Ishikawa (cell line): ENCODE results near the gene IP6K1.

Experiments
- CEBPB ChIP-seq: IDR thresholded peaks from 2 replicates; pipeline ENCODE4 v1.6.1; 2012
- CREB1 ChIP-seq: IDR thresholded peaks from 2 replicates; pipeline ENCODE4 v1.6.1; 2012; ENCODE audit warnings: low read depth
- EGR1 ChIP-seq: IDR thresholded peaks from 2 replicates; pipeline ENCODE4 v1.6.1; 2012
- EP300 ChIP-seq: IDR thresholded peaks from 2 replicates; pipeline ENCODE4 v1.6.1; 2012; ENCODE audit warnings: borderline replicate concordance
- FOXM1 ChIP-seq: IDR thresholded peaks from 2 replicates; pipeline ENCODE4 v1.6.1; 2012; ENCODE audit warnings: low read depth, borderline replicate concordance
- MAX ChIP-seq: IDR thresholded peaks from 2 replicates; pipeline ENCODE4 v1.6.1; 2012
- NFIC ChIP-seq: IDR thresholded peaks from 2 replicates; pipeline ENCODE4 v1.6.1; 2012
- RAD21 ChIP-seq: IDR thresholded peaks from 2 replicates; pipeline ENCODE4 v1.6.1; 2012; ENCODE audit warnings: low read depth
- TAF1 ChIP-seq: IDR thresholded peaks from 2 replicates; pipeline ENCODE4 v1.6.1; 2012; ENCODE audit warnings: low read depth, mild to moderate bottlenecking
- TCF12 ChIP-seq: IDR thresholded peaks from 2 replicates; pipeline ENCODE4 v1.6.1; 2012; ENCODE audit warnings: low read depth
- TEAD4 ChIP-seq: IDR thresholded peaks from 2 replicates; pipeline ENCODE4 v1.6.1; 2012
- USF1 ChIP-seq: IDR thresholded peaks from 2 replicates; pipeline ENCODE4 v1.6.1; 2012
- YY1 ChIP-seq: IDR thresholded peaks from 2 replicates; pipeline ENCODE4 v1.6.1; 2012; ENCODE audit warnings: low read depth
- ZBTB7A ChIP-seq: IDR thresholded peaks from 2 replicates; pipeline ENCODE4 v1.6.1; 2012; ENCODE audit warnings: low read depth
- TF ChIP-seq, protein P1 (sequence below): IDR thresholded peaks from 2 replicates; pipeline ENCODE4 v1.6.1; 2012; ENCODE audit warnings: low read depth, mild to moderate bottlenecking

The IP6K1 gene

DNA sequence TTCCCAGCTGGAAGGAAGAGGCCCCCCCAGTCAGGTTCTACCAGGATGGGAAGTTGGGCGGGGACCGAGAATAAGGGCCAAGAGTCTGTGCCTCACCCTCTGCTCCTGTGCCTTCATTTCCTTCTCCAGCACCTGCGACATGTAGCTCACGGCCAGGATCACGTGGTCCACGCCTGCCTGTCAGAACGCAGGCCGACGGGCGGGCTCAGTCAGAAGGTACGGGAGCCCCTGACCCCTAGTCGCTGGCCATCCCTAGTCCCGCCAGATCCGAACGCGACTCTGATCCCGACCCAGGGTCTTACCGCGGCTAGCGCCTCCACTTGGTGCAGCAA, 63.1 kb downstream of the IP6K1 start:
- TF ChIP-seq CEBPB (no peak), USF1 (peak; percentile 92), MAX (peak; percentile 64; the same call in 1 of the 2 replicates)

DNA sequence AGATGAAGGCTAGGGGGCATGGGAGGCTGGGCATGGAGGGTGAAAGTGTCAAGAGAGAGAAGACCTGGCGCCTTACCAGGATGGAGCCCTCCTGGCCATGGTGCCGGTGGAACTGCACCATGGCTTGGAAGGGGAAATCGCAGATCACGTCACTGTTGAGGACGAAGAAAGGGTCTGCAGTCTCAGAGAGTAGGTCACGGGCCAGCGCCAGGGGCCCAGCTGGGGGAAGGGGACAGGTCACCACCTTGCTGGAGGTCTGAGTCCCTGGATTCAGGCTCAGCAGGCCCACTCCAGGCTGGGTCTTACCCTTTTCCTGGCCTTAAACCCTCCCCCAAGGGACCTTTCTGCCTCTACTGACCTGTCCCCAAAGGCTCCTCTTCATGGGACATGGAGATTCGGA, 63.4 kb downstream of the IP6K1 start:
- TF ChIP-seq MAX (no peak), CREB1 (no peak), YY1 (no peak), NFIC (no peak), EP300 (no peak), TCF12 (no peak), USF1 (no peak), FOXM1 (no peak), ZBTB7A (no peak), TAF1 (no peak), CEBPB (no peak), EGR1 (no peak), TEAD4 (no peak)
- TF ChIP-seq, protein P1, sequence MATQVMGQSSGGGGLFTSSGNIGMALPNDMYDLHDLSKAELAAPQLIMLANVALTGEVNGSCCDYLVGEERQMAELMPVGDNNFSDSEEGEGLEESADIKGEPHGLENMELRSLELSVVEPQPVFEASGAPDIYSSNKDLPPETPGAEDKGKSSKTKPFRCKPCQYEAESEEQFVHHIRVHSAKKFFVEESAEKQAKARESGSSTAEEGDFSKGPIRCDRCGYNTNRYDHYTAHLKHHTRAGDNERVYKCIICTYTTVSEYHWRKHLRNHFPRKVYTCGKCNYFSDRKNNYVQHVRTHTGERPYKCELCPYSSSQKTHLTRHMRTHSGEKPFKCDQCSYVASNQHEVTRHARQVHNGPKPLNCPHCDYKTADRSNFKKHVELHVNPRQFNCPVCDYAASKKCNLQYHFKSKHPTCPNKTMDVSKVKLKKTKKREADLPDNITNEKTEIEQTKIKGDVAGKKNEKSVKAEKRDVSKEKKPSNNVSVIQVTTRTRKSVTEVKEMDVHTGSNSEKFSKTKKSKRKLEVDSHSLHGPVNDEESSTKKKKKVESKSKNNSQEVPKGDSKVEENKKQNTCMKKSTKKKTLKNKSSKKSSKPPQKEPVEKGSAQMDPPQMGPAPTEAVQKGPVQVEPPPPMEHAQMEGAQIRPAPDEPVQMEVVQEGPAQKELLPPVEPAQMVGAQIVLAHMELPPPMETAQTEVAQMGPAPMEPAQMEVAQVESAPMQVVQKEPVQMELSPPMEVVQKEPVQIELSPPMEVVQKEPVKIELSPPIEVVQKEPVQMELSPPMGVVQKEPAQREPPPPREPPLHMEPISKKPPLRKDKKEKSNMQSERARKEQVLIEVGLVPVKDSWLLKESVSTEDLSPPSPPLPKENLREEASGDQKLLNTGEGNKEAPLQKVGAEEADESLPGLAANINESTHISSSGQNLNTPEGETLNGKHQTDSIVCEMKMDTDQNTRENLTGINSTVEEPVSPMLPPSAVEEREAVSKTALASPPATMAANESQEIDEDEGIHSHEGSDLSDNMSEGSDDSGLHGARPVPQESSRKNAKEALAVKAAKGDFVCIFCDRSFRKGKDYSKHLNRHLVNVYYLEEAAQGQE = no peak

DNA sequence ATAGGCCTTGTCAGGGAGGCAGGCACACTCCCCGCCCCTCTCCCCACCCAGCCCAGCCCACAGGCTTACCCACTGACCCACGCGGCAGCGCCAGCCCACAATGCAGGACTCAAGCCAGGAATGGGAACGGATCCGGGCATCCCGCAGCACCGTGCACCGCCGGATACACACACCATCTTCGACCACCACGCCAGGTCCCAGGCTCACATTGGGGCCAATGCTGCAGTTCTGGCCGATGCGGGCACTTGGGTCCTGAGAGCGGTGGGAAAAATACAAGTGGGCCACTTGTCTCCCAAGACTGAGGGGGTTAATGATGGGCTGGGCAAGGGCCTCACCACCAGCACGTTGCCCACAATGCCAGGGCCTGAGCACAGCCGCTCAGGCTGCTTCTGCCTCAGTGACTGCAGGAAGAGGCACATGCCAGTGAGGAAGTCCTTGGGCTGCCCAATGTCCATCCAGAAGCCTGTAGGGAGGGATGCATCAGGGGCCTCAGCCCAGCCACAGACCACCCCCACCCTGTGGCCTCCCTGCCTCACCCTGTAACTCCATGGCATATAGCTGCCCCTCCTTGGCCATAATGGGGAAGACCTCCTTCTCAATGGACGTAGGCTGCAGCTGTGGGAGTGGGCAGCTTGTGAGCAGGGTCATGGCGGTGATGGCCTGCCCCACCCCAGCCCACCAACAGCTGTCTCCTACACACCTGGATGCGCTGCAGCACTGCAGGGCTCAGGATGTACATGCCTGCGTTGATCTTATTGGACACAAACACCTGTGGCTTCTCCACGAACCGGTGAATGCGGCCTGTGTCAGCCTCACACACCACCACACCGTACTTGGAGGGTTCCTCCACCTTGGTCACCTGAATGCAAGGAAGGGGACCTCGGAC, 64.2 kb downstream of the IP6K1 start:
- TF ChIP-seq RAD21 = no peak
- TF ChIP-seq TCF12 = no peak
- no peak for TF ChIP-seq TEAD4

GRCh38 chr3:49721596-49721895, 64.8 kb downstream of the IP6K1 start:
- TF ChIP-seq RAD21 (no peak), FOXM1 (no peak), USF1 (no peak), TAF1 (no peak), NFIC (no peak), CEBPB (no peak), TCF12 (no peak), EGR1 (no peak), ZBTB7A (no peak), EP300 (no peak), YY1 (no peak), MAX (no peak), TEAD4 (no peak)
- TF ChIP-seq, protein P1 = no peak

GRCh38 chr3:49720855-49721595, 65.3 kb downstream of the IP6K1 start:
- TF ChIP-seq NFIC = no peak
- TF ChIP-seq TEAD4 = no peak
- no peak for TF ChIP-seq TAF1
- no peak for TF ChIP-seq MAX
- TF ChIP-seq CEBPB = no peak
- TF ChIP-seq, protein P1 = no peak
- TF ChIP-seq EGR1 = no peak
- no peak for TF ChIP-seq YY1
- no peak for TF ChIP-seq TCF12
- TF ChIP-seq RAD21 = no peak
- no peak for TF ChIP-seq EP300
